ENCODE measurements around the gene GPX4.

DNA sequence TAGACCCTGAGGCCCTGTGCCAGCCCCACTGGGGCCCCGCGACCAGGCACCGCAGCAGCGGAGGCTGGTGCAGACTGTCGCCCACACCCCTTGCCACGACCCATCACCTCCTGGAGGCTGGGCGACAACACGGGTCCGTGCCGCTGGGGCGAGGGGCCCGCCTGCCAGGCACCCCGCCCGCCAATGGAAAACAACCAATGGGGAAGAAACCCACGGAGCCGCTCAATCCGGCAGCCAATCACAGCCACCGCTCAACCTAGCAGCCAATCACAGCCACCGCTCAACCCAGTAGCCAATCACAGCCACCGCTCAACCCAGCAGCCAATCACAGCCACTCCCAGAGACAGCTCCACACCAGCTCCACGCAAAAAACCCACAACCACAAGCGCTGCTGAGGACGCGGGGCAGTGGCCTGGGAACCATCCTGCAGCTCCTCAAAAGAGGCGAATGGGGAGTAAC lies 29.7 kb downstream of the GPX4 start:
- TF ChIP-seq POLR2A (IDR thresholded peaks at IDR 0.05) (no peak), CTCF (IDR thresholded peaks at IDR 0.05) (no peak)

Measured in testis (tissue), 2 donors.